CD14-positive monocyte (primary cell): ENCODE data around the gene PLXNC1. TPM values are rescaled to one million over a fixed set of nuclear protein-coding genes. Genes with fewer than 3 reads are reported as not detected.

ENCODE experiments used
- DNase-seq, 3 donors: peaks; one replicate each; pipeline ENCODE4 v3.0.0-alpha.2; 2011 to 2022
- H2AFZ ChIP-seq: 2 replicates; pipeline ENCODE4 v1.6.0; 2012; ENCODE audit warnings: mild to moderate bottlenecking, low read depth, low read length, inconsistent platforms; ENCODE audit not compliant: insufficient read depth, poor library complexity, severe bottlenecking
- H3K27ac ChIP-seq, 2 donors: 1 replicate in 1 of 2; 2 replicates in 1 of 2; pipeline ENCODE4 v1.5.1; 2012 to 2013; ENCODE audit warnings: low read length in 2 of 2, control low read depth in 1 of 2, inconsistent platforms in 1 of 2, low read depth in 1 of 2, mild to moderate bottlenecking in 1 of 2
- H3K27me3 ChIP-seq, 2 donors: one replicate each; pipeline versions ENCODE4 v1.6.0 to v1.6.1; 2011 to 2013; ENCODE audit warnings: low read length in 2 of 2; ENCODE audit not compliant: control insufficient read depth in 2 of 2, insufficient read depth in 2 of 2
- H3K36me3 ChIP-seq, 2 donors: replicated peaks in 1 of 2; 1 replicate in 1 of 2; 2 replicates in 1 of 2; pipeline versions ENCODE4 v1.5.1 to v1.6.1; 2012 to 2013; ENCODE audit warnings: low read length in 2 of 2, control low read depth in 1 of 2, inconsistent platforms in 1 of 2, mild to moderate bottlenecking in 1 of 2; ENCODE audit not compliant: insufficient read depth in 2 of 2, control insufficient read depth in 1 of 2
- H3K4me1 ChIP-seq, 2 donors: 1 replicate in 1 of 2; 2 replicates in 1 of 2; pipeline versions ENCODE4 v1.5.1 to v1.6.1; 2012 to 2013; ENCODE audit warnings: low read length in 2 of 2, control low read depth in 1 of 2, inconsistent platforms in 1 of 2, mild to moderate bottlenecking in 1 of 2, moderate library complexity in 1 of 2; ENCODE audit not compliant: insufficient read depth in 2 of 2, control insufficient read depth in 1 of 2
- H3K4me2 ChIP-seq: replicated peaks from 2 replicates; pipeline ENCODE3; 2012; ENCODE audit warnings: low read length, moderate library complexity, mild to moderate bottlenecking; ENCODE audit not compliant: poor library complexity, severe bottlenecking; ENCODE audit errors: extremely low read depth
- H3K4me3 ChIP-seq, 3 experiments: fragments of 200-600 bp in 1 of 3; sonication (generic) in 1 of 3; replicated peaks in 1 of 3; 1 replicate in 2 of 3; 2 replicates in 1 of 3; pipeline ENCODE4 v1.5.1; 2011 to 2013; ENCODE audit warnings: low read length in 3 of 3, mild to moderate bottlenecking in 3 of 3, control low read depth in 2 of 3, low read depth in 2 of 3, inconsistent platforms in 1 of 3, moderate library complexity in 1 of 3
- H3K79me2 ChIP-seq: 2 replicates; pipeline ENCODE4 v1.6.0; 2012; ENCODE audit warnings: mild to moderate bottlenecking, control low read depth, inconsistent platforms, low read length, moderate library complexity; ENCODE audit not compliant: insufficient read depth
- H3K9ac ChIP-seq: 2 replicates; pipeline ENCODE4 v1.6.0; 2017; ENCODE audit warnings: low read length, mild to moderate bottlenecking; ENCODE audit not compliant: insufficient read depth, poor library complexity, severe bottlenecking
- H3K9me3 ChIP-seq, 2 donors: replicated peaks in 1 of 2; 1 replicate in 1 of 2; 2 replicates in 1 of 2; pipeline versions ENCODE4 v1.5.1 to v1.6.1; 2012 to 2013; ENCODE audit warnings: low read length in 2 of 2, control low read depth in 1 of 2; ENCODE audit not compliant: control insufficient read depth in 1 of 2, insufficient read depth in 1 of 2
- H4K20me1 ChIP-seq: 2 replicates; pipeline ENCODE4 v1.6.0; 2012; ENCODE audit warnings: mild to moderate bottlenecking, low read length, control low read depth, moderate library complexity; ENCODE audit not compliant: insufficient read depth
- H3K27ac Mint-ChIP-seq, 7 donors: one replicate each; pipeline ENCODE4 v1.8.0; 2020; ENCODE audit warnings: mild to moderate bottlenecking in 7 of 7, mixed read lengths in 7 of 7, moderate library complexity in 6 of 7, inconsistent platforms in 2 of 7
- H3K27me3 Mint-ChIP-seq, 3 donors: one replicate each; pipeline ENCODE4 v1.8.0; 2021 to 2022; ENCODE audit warnings: low read depth in 3 of 3, mild to moderate bottlenecking in 3 of 3, mixed read lengths in 3 of 3, moderate library complexity in 3 of 3, inconsistent platforms in 1 of 3
- H3K36me3 Mint-ChIP-seq, 2 donors: one replicate each; pipeline ENCODE4 v1.8.0; 2020; ENCODE audit warnings: mixed read lengths in 2 of 2, inconsistent platforms in 1 of 2, mild to moderate bottlenecking in 1 of 2
- H3K4me1 Mint-ChIP-seq: one replicate; pipeline ENCODE4 v1.8.0; 2020; ENCODE audit warnings: mild to moderate bottlenecking, mixed read lengths
- H3K4me3 Mint-ChIP-seq, 2 donors: one replicate each; pipeline ENCODE4 v1.8.0; 2020; ENCODE audit warnings: mild to moderate bottlenecking in 2 of 2, mixed read lengths in 2 of 2, moderate library complexity in 1 of 2
- H3K9me3 Mint-ChIP-seq, 7 donors: one replicate each; pipeline ENCODE4 v1.8.0; 2020 to 2022; ENCODE audit warnings: mixed read lengths in 7 of 7, mild to moderate bottlenecking in 6 of 7, moderate library complexity in 6 of 7, inconsistent platforms in 2 of 7
- CTCF ChIP-seq: fragments of 200-600 bp; IDR thresholded peaks from one replicate; pipeline ENCODE4 v1.8.0; 2022; ENCODE audit warnings: antibody characterized with exemption, mild to moderate bottlenecking
- WGBS: methylation state at CpG from one replicate; pipeline ENCODE4 v1.1.5; 2013; ENCODE audit warnings: missing lambda C conversion rate; ENCODE audit not compliant: insufficient coverage; 5-methylcytosine and 5-hydroxymethylcytosine counted together
- intact Hi-C, 2 donors: fragments of 100-400 bp; cut with micrococcal nuclease; formaldehyde crosslinking; loops; one replicate each; pipeline versions ENCODE4 v1.15.0 to v1.15.1; 2023
- polyA plus RNA-seq, 3 donors: library from polyadenylated mRNA; depleted of rRNA in 1 of 3; unstranded in 2 of 3; stranded (reverse) in 1 of 3; fragments of 300-500 nt in 2 of 3; fragments of >200 nt in 1 of 3; fragmentation: Illumina TruSeq in 2 of 3; gene quantifications; 1 replicate in 2 of 3; 2 replicates in 1 of 3; pipeline ENCODE4 v1.2.3, GENCODE V29; 2012 to 2021

The PLXNC1 gene
- polyA plus RNA-seq, 3 donors = 14.3 to 35.2 (median 15.4) TPM

DNA sequence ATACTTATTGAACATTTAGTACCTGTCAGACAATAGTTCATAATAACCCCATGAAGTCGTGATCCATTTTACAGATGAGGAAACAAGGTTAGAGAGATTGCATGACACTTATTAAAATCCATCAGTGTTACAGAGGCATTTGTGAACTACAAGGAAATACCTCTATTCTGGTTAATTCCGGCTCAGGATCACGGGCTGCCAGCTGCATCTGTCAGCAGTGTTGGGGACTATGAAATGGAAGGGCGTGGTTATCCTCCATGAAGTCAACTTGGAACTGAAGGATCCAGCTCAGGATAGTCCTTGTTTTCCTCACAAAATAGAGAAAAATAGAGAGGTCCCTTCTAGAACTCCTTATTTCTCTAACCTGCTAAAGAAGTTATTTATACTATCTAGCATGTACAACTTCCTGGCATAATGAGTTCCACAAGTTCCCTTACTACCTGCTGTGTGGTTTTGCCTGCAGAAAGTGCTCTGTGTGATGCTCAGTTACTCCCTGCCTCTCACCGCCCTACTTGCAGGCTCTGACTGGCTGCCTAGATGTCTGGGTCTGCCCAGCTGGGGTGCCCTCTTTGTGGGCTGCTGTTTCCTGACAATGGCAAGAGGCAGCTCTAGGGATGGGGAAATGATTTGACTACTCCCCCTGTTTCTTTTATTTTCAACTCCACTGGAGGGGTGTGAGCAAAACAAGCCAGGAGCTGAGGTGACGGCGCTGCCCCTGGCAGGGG is 36.8 kb downstream of the PLXNC1 start:
- Histone ChIP-seq H3K9ac (no peak overlapping the region), H2AFZ (no peak overlapping the region), H4K20me1 (peaks cover 76% of the 10 kb centered on the region), H3K36me3 (peaks cover 48 to 84% of the 10 kb centered on the region in 2 donors), H3K27ac (no peak overlapping the region), H3K4me2 (no peak overlapping the region), H3K4me1 (peaks cover 10 to 11% of the 10 kb centered on the region in 2 donors), H3K79me2 (no peaks in the 10 kb centered on the region), H3K9me3 (no peaks in the 10 kb centered on the region), H3K4me3 (no peak overlapping the region), H3K27me3 (no peaks in the 10 kb centered on the region)
- peaks cover 9 to 42% of the 10 kb centered on the region in 2 donors for H3K36me3 Mint-ChIP-seq
- no peak overlapping the region for H3K4me3 Mint-ChIP-seq
- no peak for TF ChIP-seq CTCF
- no CpG with 5 or more reads among the region's 7 CpGs for WGBS
- no peak for DNase-seq
- H3K27me3 Mint-ChIP-seq = peaks cover 0 to 5% (median 2%) of the 10 kb centered on the region in 3 donors
- peak overlapping the region in 2 of 7 donors; percentile 28 to 53 for H3K27ac Mint-ChIP-seq
- peaks cover 0 to 2% (median 0%) of the 10 kb centered on the region in 7 donors for H3K9me3 Mint-ChIP-seq
- H3K4me1 Mint-ChIP-seq = peaks cover 10% of the 10 kb centered on the region
- intact Hi-C loops = loop anchor here in 1 of 2 donors (5.0 kb wide), 1 partner anchor 38 kb away; the partner anchor contains the start of gene PLXNC1

DNA sequence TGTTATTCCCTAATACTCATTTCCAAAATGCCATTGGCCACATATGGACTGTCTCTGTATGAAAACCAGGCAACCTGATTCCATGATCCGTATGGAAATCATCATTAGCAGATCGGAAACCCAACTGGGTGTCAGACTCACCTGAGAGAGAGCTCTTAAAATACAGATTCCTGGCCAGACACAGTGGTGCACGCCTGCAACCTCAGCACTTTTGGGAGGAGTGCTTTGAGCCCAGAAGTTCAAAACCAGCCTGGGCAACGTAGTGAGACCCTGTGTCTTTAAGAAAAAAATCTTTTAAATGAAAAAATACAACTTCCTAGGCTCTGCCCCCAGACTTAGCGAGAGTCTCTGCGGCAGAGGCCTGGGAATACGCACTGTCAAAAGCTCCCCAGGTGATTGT is 37.4 kb downstream of the PLXNC1 start:
- no peak for TF ChIP-seq CTCF
- no peak overlapping the region for H3K4me2 ChIP-seq
- no peak for DNase-seq
- no peaks in the 10 kb centered on the region for H3K9me3 ChIP-seq
- Mint-ChIP-seq H3K36me3 (peaks cover 3 to 40% of the 10 kb centered on the region in 2 donors), H3K4me1 (peaks cover 3% of the 10 kb centered on the region), H3K27ac (no peak overlapping the region), H3K9me3 (peaks cover 0 to 6% (median 0%) of the 10 kb centered on the region in 7 donors), H3K27me3 (peaks cover 0 to 4% (median 2%) of the 10 kb centered on the region in 3 donors), H3K4me3 (no peak overlapping the region)
- H3K4me1 ChIP-seq = peaks cover 4% of the 10 kb centered on the region in 2 donors
- no peak overlapping the region for H3K4me3 ChIP-seq
- no peak overlapping the region for H3K27ac ChIP-seq
- intact Hi-C loops = no loop called here
- no peaks in the 10 kb centered on the region for H3K27me3 ChIP-seq
- peaks cover 77% of the 10 kb centered on the region for H4K20me1 ChIP-seq
- no peak overlapping the region for H3K9ac ChIP-seq
- WGBS = 97% methylated on average over 4 of the region's 7 CpGs
- H3K79me2 ChIP-seq = no peaks in the 10 kb centered on the region
- H3K36me3 ChIP-seq = peaks cover 52 to 91% of the 10 kb centered on the region in 2 donors
- no peak overlapping the region for H2AFZ ChIP-seq
